Nephron (organoid): ENCODE measurements around the gene MRLN.

Experiments used
- H3K27ac Mint-ChIP-seq, 3 experiments: 2 replicates each; pipeline ENCODE4 v1.8.0; 2020; ENCODE audit warnings: mixed read lengths in 3 of 3, mild to moderate bottlenecking in 2 of 3, moderate library complexity in 1 of 3
- H3K27me3 Mint-ChIP-seq: 2 replicates; pipeline ENCODE4 v1.8.0; 2021; ENCODE audit warnings: low read depth, mild to moderate bottlenecking, moderate library complexity, mixed read lengths
- H3K36me3 Mint-ChIP-seq: 2 replicates; pipeline ENCODE4 v1.8.0; 2020; ENCODE audit warnings: low read depth, mixed read lengths
- H3K4me1 Mint-ChIP-seq: 2 replicates; pipeline ENCODE4 v1.8.0; 2020; ENCODE audit warnings: mixed read lengths
- H3K4me3 Mint-ChIP-seq, 3 experiments: 2 replicates each; pipeline ENCODE4 v1.8.0; 2020; ENCODE audit warnings: mild to moderate bottlenecking in 3 of 3, mixed read lengths in 3 of 3, moderate library complexity in 2 of 3
- H3K9me3 Mint-ChIP-seq: 2 replicates; pipeline ENCODE4 v1.8.0; 2020; ENCODE audit warnings: mixed read lengths
- CTCF ChIP-seq, 3 experiments: fragments of 200-600 bp; sonication (generic); IDR thresholded peaks; one replicate each; pipeline ENCODE4 v1.5.0; 2021; ENCODE audit warnings: antibody characterized with exemption in 3 of 3; ENCODE audit not compliant: unreplicated experiment in 3 of 3

The MRLN gene

GRCh38 chr10:59709395-59710125, 43.7 kb downstream of the MRLN start, which contains the start of gene SLC16A9:
TSS of gene SLC16A9 (minus strand) at chr10:59709850. CDS start at chr10:59684291, 25,559 bp downstream.
- Mint-ChIP-seq H3K9me3 (no peaks in the 10 kb centered on the region), H3K27me3 (peaks cover 21% of the 10 kb centered on the region), H3K27ac (peak within 1 kb of the TSS; percentile 31 to 85 (median 74)), H3K4me1 (peaks cover 8% of the 10 kb centered on the region), H3K36me3 (no peaks in the 10 kb centered on the region), H3K4me3 (peak within 1 kb of the TSS; percentile 90 to 93 (median 93))
- TF ChIP-seq CTCF (IDR thresholded peaks at IDR 0.05; ENCODE audit: unreplicated experiment in 3 of 3): peak; percentile 40 to 51 (median 41)

DNA sequence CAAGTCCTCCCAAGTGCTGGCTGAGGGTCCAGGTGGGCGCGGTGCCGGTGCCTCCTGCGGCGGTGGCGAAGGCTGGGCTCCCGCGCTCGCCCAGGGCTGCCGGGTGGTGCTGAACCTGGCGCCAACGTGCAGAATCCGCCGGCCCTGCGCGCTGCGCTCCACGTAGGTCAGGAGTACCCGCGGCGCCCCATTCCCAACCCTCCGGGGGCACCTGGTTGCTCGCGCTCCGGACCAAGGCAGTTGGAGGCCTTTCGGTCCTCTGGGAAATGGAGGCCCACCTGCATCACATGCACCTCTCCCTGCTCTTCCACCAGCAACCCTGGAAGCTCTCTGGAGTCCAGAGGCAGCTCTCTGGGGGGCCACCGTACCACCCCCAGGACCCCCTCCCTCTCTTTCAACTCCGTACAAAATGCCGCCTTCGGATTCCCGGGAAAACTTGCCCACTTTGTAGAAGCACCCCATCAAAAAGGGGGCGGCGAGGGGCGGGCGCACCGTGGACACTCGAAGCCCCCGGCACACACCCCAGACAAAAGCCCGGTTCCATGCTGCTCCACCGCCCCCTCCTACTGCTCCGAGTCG, 44.4 kb downstream of the MRLN start:
- Mint-ChIP-seq H3K4me1 (peaks cover 8% of the 10 kb centered on the region), H3K27me3 (peaks cover 21% of the 10 kb centered on the region), H3K9me3 (no peaks in the 10 kb centered on the region), H3K27ac (no peak overlapping the region), H3K4me3 (peak overlapping the region; percentile 87 to 93 (median 93)), H3K36me3 (peaks cover 4% of the 10 kb centered on the region)
- TF ChIP-seq CTCF (IDR thresholded peaks at IDR 0.05; ENCODE audit: unreplicated experiment in 3 of 3): no peak

DNA sequence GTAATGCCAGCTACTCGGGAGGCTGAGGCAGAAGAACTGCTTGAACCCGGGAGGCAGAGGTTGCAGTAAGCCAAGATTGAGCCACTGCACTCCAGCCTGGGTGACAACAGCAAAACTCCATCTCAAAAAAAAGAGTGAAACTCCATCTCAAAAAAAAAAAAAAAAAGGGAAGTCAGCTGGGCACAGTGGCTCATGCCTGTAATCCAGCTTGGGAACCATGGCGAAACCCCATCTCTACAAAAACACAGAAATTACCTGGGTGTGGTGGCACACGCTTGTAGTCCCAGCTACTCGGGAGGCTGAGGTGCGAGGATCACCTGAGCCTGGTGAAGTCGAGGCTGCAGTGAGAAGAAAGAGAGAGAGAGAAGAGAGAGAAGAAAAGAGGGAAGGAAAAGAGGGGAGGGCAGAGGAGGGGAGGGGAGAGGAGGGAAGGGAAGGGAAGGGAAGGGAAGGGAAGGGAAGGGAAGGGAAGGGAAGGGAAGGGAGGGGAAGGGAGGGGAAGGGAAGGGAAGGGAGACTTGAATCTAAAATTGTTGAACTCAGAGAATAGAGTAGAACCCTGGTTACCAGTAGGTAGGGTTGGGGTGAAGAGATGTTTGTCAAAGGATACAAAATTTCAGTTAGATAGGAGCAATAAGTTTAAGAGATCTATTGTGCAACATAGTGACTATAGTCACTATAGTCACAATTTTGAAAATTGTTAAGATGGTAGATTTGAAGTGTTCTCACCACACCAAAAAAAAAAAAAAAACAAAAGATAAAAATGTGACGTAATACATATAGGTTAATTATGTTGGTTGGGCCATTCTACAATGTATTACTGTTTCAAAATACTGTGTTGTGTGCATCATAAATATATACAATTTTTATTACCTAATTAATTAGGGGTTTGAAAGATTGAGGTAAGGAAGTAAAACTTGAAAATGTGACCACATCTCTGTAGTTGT, 46.1 kb downstream of the MRLN start:
- no peak for TF ChIP-seq CTCF (IDR thresholded peaks at IDR 0.05; ENCODE audit: unreplicated experiment in 3 of 3)
- peaks cover 5% of the 10 kb centered on the region for H3K36me3 Mint-ChIP-seq
- peaks cover 8% of the 10 kb centered on the region for H3K4me1 Mint-ChIP-seq
- peak overlapping the region; percentile 75 to 93 (median 87) for H3K4me3 Mint-ChIP-seq
- H3K27me3 Mint-ChIP-seq: peaks cover 13% of the 10 kb centered on the region
- H3K9me3 Mint-ChIP-seq: no peaks in the 10 kb centered on the region
- H3K27ac Mint-ChIP-seq: no peak overlapping the region

DNA sequence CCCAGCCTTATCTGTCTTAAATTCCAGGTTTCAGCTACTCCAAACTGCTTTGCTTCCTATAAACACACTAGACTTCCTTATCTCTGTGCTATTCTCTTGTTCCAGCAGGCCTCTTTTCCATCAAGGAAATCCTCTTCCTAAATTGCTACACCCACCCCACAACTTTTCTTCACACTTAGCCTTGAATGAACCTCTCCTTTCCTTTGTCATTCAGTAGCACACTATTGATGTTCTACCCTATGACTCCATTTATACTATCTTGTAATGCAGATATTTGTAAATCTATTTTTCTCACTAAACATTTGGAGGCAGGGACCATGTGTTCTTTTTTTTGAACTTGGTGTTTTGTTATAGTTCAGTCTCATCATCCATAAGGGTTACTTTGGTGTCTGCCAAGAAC, 47.3 kb downstream of the MRLN start:
- Mint-ChIP-seq H3K9me3 (no peaks in the 10 kb centered on the region), H3K27me3 (peaks cover 11% of the 10 kb centered on the region), H3K4me1 (peaks cover 8% of the 10 kb centered on the region), H3K27ac (no peak overlapping the region), H3K4me3 (no peak overlapping the region), H3K36me3 (peaks cover 9% of the 10 kb centered on the region)
- no peak for TF ChIP-seq CTCF (IDR thresholded peaks at IDR 0.05; ENCODE audit: unreplicated experiment in 3 of 3)

DNA sequence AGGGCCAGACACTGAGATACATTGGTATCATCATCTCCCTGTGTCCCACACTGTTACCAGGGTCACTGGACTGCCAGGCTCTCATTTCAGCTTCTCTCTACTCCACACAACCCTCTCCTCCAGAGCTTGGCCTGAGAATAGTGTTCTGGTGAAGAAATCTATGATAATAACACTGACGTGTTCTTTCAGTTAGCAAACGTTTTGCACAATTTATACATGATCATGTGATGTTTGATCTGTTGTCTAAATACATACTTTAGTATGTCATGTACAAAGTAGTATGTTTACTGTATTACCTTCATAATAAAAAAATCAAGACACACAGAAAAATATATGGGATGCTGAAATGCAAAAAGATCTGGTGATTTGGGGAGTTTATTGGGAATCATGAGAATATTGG, 48.6 kb downstream of the MRLN start:
- Mint-ChIP-seq H3K27me3 (peaks cover 11% of the 10 kb centered on the region), H3K4me1 (peaks cover 8% of the 10 kb centered on the region), H3K36me3 (peaks cover 9% of the 10 kb centered on the region), H3K9me3 (no peaks in the 10 kb centered on the region), H3K27ac (no peak overlapping the region), H3K4me3 (no peak overlapping the region)
- no peak for TF ChIP-seq CTCF (IDR thresholded peaks at IDR 0.05; ENCODE audit: unreplicated experiment in 3 of 3)
